NCI-H2029 (cell line): ENCODE data around the gene SALL1.

ENCODE experiments used
- DNase-seq: peaks from one replicate; lab custom pipeline; 2025; lab: John Stamatoyannopoulos, UW

SALL1 gene

DNA sequence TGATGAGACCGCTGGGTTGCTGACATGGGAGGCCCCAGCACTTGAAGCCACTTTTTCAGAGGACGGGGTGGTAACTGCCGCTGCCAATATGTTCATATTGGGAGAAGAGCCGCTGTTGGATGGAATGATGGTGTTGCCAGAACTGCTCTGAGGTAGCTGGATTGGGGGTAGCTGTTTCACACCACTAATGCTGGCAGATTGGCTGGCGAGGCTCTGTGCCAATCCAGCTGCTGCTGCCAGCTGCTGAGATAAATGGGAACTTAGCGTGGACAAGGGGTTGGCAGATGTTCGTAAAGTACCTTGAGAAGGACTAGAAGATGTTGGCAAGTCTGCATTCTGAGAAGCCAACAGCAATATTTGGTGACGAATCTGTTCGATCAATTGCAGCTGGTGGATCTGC lies 10.0 kb downstream of the SALL1 start:
- no peak for DNase-seq

DNA sequence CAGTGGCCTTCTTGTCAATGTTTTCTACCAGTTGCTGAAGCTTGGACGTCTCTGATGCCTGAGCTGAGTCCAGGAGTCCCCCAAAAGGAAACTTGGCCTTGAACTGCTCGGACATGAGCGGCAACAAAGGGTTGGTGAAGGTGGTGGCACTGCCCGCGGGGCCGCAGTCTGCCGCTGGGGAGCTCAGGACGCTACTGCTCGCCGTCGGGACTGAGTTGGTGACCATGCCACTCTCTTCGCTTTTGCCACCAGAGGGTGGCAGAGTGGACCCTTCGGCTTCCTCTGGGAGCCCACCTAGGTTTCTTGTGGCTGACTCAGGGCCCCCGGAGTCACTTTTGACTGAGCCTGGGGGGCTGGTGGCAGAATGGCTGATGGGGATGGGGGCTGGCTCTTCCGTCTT lies 11.0 kb downstream of the SALL1 start:
- DNase-seq: no peak

DNA sequence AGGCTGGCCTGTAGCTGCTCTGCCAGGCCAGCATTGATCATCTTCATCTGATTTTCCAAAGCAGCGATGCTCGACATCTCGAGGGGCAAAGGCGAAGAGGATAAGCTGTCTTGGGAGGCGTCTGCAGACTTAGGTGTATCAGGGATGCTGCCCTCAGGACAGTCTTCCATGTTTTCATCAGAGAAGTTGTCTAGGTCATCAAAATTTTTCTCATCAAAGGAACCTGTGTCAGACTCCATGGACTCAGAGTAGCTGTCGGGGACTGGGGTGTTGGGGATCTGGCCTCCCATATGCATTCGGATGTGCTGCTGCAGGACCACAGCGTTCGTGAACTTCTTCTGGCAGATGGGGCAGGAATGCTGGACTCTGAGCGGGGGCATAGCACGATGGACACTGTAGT lies 11.5 kb downstream of the SALL1 start:
- no peak for DNase-seq

DNA sequence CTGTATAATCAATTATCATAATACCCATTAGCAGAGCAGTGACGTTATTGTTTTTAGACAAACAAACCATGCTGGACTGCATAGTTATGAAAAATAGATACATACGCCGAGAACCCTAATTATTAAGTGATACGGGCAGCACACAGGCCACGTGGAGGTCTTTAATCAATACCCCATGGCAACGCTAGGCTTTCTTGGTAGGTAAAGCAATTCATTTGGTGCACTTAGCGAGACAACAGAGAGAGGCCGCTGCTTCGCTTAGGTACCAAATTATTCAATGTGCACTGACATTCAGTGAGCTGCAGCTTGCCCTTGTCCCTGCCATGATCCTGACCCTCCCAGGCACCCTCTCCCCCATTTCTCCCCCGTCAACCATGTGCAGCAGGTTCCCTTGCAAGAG lies 12.9 kb downstream of the SALL1 start:
- no peak for DNase-seq

DNA sequence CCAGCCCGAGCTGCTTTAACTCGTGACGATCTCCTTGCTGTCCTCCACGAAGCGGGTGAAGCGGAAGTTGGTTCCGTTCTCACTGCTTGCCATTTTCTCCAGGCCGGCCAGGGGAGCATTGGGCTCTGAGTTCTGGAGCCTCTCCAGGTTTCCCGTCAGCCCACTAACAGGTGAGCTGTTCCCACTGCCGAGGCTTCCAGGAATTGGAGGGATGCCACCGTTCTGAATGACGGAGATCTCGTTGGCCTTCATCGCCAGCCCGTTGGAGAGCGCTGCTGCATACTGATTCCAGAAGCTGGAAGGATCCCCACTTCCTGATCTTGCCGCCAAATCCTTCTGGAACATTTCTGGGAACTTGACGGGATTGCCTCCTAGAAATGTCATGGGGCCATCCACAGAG lies 14.0 kb downstream of the SALL1 start:
- no peak for DNase-seq

DNA sequence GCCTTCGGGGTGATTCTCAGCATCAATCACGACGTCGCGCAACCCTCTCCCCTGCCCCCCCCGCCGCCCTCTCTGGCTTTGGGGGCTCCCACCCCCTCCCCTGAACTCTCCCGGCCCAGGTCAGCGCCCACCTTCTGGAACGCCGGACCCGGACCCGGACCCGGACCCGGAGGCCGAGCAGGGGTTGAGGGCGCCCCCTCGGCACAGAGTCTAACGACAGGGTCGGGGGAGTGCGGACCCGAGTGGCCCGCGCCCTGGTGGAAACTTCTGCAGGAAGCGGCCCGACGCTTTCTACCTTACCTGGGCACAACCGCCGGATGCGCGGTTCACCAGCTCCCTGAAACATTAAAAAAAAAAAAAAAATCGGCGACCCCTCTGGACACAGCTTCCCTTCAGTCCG lies 16.2 kb downstream of the SALL1 start:
- no peak for DNase-seq

DNA sequence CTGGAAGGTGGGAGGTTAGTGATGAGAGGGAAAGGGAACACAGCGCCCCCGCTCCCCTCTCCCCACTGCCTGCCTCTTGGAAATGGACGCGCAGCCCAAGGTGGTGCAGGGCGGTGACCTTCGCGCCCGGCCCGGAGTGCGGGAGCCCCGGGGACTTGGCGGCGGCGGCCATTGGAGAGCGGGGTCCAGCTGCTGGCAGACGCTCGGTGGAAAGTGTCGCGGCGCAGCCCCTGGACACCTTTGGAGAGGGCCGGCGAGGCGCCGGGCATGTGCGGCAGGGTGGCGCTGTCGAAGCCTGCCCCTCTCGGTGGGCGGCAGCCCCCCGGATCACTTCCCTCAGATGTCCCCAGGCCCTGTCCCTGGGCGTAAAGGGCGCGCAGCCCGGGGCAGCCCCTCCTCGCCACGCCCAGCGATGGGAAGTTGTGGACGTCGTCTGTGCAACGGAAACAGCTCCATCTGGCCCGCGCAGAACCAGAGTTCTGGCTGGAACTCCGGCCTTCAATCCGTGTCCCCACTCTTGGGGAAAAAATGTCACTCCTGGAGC lies 16.7 kb downstream of the SALL1 start:
- no peak for DNase-seq

DNA sequence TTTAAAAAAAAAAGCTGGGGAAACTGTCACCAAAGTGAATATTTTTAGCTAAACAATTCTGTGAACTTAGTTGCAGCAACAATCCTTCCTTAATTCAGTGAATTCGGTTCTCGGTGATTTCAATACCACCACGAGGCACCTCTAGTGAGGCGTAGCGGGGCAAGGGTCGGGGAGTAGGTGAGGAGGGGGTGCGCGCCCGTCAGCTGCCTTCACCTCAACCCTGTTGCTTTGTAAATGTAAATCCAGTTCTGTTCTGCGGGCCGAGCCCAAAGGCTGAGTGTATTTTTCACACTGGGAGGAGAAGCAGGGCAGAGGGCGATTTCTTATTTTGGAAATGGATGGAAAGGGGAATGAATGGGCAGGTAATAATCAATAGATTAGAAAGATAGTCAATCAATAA lies 17.4 kb downstream of the SALL1 start:
- DNase-seq: no peak

DNA sequence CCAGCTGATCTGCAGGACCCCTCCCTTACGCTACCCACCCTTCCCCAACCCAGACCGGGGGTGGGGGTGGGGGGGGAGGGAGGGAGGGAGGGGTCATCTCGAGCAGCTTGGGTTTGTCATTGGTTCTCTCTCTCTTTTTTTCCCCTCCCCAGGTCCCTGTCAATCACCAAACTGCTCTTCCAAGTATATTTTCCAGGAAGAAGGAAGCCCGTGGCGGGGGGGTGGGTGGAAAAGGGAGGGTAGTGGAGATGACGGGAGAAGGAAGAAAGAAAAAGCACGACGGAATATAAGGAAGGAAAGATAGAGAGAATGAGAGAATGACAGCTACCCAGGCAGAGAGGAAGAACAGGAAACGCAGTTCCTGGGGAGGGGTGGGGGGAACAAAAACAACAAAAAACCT lies 17.9 kb downstream of the SALL1 start:
- no peak for DNase-seq

DNA sequence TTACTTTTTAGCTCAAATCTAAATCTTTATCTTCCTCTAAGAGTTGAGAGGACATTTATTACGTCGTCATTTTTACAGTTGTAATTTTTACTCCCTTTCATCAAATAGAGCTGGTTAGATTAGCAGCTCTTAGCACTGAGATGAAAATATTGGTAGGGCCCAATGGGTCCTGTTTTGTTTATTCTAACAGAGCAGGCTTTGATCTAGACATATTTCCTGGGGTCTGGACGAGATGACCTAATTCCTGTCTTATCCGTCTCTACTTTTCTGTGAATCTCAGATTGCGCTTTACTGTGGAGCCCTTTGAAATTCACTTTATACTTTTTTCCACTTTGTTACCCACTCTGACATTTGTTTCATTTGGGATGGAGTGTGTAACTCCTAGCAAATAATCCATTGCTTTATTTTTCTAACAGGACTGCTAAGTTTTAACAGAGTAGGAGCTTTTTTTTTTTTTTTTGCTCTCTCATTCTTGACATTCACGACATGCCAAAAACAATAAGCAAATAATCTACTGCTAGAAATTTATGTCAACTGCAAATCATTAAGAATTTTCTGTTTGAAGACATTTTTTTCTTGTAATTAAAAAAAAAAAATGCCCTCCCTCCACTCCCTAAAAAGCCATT lies 18.5 kb downstream of the SALL1 start:
- no peak for DNase-seq

DNA sequence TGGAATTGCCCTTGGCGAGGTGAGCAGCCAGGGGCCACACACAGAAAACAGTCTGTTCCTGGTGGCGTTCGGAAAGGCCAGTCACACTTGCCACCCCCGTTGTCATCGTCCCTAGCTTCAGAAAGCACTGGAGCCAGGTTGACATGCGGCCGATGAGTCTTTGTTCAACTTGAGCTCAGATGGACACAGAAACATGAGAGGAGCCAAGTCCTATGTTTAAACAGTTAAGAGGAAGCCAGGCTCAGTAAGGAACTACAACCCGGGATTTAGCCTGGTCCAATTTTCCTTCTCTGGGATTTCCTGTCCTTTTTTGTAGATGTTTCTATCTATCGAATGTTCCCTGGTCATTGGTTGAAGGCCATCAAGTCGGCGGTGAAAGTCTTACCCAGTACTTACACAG lies 19.5 kb downstream of the SALL1 start:
- no peak for DNase-seq

DNA sequence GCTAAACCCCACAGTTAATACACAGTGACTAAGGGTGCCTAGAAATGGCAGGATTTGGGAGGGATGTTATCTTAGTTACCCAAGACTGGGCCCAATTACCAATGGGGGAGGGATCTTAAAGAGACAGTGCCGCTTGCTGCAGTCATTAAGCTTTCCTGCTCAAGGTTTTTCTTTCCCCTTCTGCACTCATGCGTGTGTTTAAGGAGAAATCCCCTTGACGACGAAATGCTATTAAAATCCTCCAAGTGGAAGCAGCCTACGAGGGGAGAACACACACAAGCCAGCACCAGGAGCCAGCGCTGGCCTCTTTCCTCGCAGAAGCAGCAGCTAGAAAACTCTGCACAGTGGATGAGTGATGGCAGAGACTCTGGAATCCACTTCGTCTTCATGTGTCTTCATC lies 22.0 kb downstream of the SALL1 start:
- DNase-seq: no peak

DNA sequence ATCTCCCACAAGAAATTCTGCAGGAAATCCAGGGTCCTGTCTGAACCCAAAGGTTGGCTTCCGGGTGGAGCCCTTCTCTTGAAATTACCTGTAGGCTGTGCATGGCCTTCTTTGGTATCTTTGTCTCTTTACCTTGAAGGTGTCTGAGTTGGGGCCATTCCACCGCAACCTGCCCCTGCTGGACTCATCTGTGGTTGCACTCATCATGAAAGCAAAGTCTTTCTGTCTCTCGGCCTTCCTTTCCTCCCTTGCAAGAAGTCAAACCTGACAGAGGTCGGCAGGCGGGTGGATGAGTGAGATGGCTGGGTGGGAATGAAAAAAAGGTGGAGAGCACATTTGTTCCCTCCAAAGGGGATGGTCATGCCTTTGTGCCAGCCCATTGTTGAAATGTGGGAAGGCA lies 25.1 kb downstream of the SALL1 start:
- no peak for DNase-seq

DNA sequence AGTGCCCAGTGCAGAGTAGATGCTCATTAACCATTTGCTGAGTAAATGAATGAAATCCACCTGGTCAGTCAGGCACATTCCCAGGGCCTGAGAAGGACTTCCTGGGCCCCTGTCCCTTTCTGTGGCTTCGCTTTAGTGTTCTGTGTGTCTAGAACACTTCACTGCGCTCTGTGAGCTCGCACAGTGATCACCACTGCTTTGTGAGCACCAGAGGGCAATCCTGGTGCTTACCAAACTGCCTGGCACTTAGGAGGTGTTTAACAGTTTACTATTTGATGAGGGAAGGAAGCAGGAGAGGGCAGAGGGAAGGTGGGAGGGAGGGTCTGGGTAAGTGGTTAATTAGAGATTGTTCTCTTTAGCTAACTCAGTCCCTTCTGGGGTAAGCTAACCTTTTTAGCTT lies 26.2 kb downstream of the SALL1 start:
- DNase-seq: no peak

DNA sequence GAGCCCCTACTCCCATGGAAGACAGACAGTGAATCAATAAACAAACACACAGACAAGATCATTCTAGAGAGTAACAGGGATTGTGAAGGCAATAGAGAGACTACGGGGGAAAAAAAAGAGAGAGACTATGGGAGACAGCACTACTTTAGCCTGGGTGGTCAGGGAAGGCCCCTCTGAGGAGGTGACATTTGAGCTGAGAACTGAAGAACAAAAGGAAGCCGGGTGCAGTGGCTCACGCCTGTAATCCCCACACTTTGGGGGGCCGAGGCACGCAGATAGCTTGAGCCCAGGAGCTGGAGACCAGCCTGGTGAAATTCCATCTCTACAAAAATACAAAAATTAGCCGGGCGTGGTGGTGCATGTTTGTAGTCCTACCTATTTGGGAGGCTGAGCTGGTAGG lies 29.2 kb downstream of the SALL1 start:
- no peak for DNase-seq

DNA sequence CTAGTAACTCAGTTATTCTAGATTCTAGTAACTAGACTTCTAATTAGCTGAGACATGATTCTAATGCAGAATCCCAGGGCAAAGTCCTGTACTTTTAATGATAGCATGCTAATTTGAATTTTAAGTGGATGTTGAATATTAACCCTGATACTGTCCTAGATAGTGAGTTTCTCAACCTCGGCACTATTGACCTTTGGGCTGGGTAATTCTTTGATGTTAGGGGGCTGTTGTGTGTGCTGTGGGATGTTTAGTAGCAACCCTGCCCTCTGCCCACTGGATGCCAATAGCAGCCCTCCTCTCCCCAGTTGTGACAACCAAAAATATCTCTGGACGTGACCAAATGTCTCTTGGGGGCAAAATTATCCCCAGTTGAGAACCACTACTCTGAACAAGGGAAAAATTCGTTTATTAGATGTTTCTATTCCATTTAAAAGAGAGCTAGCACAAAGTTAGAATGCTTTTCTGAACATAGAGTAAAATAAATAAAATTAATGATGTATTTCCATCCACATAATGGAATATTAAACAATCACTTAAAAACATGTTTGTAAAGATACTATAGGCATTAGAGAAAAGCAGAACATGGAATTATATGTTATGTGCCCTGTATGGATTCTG lies 30.2 kb downstream of the SALL1 start:
- no peak for DNase-seq

DNA sequence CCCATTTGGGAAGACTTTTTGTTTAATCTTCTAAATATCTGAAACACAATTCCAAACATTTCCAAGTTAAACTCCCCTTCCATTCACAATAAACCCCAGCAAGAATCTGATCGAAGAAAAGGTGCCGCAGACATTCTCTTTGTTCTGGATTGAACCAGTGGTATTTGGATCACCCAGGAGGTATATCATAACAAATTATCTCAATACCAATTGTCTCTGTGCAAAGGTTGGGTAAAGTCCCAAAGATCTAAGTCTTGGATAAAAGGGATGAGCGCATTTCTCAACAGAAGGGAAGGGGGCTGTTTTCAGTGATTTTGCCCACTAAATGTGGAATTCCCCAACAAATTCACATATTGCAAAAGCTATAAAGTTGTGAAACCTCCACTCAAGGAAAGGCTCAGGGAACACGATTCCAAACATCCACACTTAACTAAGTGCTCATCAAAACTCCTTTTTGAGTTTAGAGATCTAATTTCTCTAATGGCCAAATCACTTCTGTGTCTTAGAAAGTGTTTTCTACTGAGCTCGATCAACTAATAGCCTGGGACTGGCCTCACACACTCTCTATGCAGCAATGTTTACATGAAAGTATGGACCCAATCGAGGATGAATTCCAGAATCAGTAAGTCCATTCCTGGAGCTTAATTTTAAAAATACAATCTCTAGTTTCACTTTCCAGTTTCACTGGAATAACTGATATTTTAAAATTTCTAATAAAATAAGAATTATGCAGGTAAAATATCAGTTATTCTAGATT lies 30.9 kb downstream of the SALL1 start:
- no peak for DNase-seq

DNA sequence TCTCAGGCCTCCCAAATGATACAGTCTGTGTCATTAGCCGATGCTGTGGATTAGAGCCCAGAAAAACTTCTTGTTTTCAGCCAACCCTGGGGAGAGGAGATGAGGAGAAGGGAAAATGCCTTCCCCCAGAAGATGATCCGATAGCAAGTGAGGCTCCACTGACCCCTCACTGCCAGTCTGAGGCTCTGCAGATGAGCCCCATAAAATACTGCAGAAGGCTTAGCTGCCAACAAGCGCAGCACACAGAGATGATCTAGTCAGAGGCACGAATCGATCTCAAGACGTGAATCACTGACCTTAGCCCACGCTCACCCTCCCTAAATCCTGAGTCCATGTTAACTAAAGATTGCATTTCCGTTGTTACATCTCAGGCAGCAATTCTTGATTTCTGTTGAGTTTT lies 31.5 kb downstream of the SALL1 start:
- DNase-seq: no peak

DNA sequence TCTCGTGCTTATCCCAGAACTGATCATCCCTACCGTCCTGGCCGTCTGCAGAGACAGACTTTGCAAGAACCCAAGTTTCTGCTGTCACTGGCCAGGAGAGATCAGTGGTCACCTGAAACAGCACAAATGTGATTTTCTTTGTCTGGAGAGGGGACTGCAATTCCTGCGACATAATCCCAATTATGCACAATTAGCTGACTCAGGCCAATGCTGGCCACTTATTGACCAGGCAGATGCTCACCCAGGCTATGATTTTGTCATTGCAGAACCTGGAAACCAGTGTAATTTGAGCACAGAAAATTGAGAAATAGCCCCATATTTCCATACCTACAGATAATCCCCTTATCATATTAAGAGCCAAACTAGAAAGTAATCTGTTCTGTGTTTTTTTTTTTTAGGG lies 34.7 kb downstream of the SALL1 start:
- no peak for DNase-seq

DNA sequence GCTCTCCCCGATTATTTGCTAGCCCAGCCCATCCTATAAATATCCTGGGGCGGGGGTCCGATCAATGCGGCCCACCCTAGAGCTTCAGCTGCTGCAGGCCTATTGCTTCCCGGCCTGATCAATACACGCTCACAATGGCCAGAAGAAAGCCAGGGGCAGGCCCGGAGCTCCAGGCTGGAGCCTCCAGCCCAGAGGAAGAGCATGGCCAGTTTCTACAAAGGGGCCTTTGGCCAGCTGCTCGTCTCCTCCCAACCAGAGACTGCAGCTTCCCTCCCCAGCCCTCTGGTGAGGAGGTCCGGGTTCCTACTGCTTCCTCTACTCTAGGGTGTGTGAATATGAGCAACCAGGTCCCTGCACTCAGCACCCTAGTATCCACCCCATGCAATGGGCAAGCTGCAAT lies 36.7 kb downstream of the SALL1 start:
- no peak for DNase-seq

DNA sequence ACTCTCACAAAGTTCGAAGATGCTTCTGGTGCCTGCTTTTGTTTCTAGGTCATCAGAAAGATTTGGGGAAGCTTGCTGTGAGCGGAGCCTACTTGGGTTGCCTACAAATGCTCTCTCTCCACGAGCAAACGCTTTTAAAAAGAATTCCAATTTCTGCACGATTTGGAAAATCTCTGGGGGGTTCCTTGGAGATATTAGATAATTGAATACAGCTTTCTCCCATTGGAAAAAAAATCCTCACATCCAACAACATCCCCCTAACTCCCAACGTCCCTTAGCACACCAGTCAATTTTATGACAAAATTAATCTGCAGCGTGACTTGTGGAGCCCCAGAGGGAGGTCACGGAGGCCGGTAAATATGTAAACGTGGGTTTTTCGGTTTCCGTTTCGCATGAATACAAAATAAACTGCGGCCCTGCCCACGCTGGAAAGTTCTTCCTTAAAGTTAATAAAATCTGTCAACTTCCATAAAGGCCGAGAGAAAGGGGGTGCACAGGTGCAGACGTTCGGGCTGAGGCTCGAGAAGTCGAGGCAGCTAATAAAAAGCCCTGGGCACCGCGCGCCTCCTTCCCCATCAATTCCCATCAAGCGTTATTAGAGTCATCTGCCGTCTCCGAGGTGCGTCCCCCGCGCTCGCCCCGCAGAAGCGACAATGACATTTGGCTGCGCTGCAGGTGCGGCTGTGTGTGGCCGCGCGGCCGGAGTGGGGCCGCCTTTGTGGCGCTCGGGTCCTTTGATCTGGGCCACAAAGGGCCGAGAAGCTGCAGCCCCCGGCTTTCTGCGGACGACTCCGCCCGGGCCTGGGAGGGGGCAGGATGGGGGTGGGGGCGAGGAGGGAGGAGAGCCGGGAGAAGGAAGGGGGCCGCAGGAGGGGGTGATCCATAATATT lies 37.6 kb downstream of the SALL1 start:
- DNase-seq: no peak

DNA sequence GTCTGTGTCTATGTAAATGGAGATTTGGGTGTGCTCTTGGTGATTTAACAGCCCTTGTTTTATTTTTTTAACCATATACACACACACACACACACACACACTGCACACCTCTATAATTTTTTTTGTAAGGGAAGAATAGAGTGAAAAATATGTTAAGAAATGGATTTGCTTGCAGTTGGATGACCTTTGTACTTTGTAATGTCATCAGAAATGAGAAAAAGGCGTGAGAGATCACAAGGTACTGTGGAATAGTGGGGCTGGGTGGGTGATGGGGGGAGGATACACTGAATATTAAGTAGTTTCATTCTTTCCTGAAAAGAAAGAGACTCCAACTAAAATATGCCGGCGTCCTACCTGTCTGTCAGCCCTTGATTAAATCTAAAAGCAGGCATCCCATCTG lies 38.7 kb downstream of the SALL1 start:
- DNase-seq: no peak
